Measurements from ENCODE around the gene INF2. TPM values are rescaled to one million over a fixed set of nuclear protein-coding genes. Genes with fewer than 3 reads are reported as not detected.

Gene INF2
- total and polyA plus RNA-seq, 9 of the 15 experiments (the other 6 are each of a cell fraction or from before 2014, with no cell fraction given), result 0.56 to 31.3 (median 7.8) TPM

DNA sequence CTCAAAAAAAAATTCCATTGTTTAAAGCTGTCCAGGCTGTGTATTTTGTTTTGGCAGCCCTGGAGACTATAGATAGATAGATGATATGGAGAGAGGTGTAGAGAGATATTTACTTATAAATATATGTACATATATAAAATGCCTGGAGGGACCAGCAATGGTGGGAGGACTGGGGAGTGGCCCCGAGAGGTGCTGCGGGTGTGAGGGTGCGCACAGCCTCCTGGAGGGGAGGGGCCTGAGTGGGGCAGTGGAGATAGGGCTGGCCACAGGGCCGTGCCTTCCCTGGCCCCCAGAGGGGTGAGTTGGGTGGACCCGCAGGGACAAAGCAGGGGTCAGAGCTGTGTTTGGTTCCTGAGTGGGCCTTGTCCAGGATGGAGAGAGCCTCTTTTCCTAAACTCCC is 41.1 kb downstream of the INF2 start:
- Histone ChIP-seq H3K79me2 (ENCODE audit: control insufficient read depth, insufficient read depth, low read length) (peaks cover 3% of the 10 kb centered on the region; the same call in 1 of the 3 replicates), H3K36me3 (ENCODE audit: control insufficient read depth, insufficient read depth, low read length) (no peaks in the 10 kb centered on the region), H3K9ac (ENCODE audit: insufficient read depth in 1 of 2, low read depth in 2 of 2, low read length in 2 of 2) (peak overlapping the region; percentile 79 to 83), H3K27me3 (ENCODE audit: control insufficient read depth in 2 of 2, insufficient read depth in 2 of 2, low read length in 2 of 2) (no peaks in the 10 kb centered on the region), H3K27ac (ENCODE audit: extremely low read depth, low read depth, low read length) (peak overlapping the region; percentile 85), H3K9me3 (replicated peaks; ENCODE audit: control insufficient read depth, insufficient read depth, low read depth, low read length) (no peaks in the 10 kb centered on the region), H3K9me1 (ENCODE audit: control insufficient read depth, insufficient read depth, low read length) (peaks cover 4% of the 10 kb centered on the region), H2AFZ (ENCODE audit: low read depth, low read length) (no peak overlapping the region), H3K4me3 (peak overlapping the region; percentile 40), H4K20me1 (replicated peaks; ENCODE audit: control insufficient read depth, insufficient read depth, low read length) (no peaks in the 10 kb centered on the region; the same call in 1 of the 2 replicates), H3K4me1 (replicated peaks in 1 of 2; ENCODE audit: control insufficient read depth in 2 of 2, insufficient read depth in 2 of 2, low read length in 2 of 2) (peaks cover 9 to 90% of the 10 kb centered on the region in 2 experiments), H3K4me2 (ENCODE audit: insufficient read depth, low read length) (peak overlapping the region; percentile 84)
- FAIRE-seq (no peak), DNase-seq (ENCODE audit: extremely low read depth in 1 of 4, low spot score in 3 of 4) (peak; percentile 66 to 74 (median 68)), ATAC-seq (peak; percentile 72)
- POLR2A ChIA-PET, result interaction anchor here (0.6 kb wide), 1 partner anchor 109 kb away, joined by 3 read pairs; no protein-coding TSS in a partner anchor
- BruUV-seq (replicated peaks), result no TSS peak
- CTCF ChIA-PET (ENCODE audit: low intra/inter-chr PET ratio), result no interaction called here
- intact Hi-C loops (cut with micrococcal nuclease) (no loop called here), in situ Hi-C loops (cut with MboI) (no loop called here)
- 0% methylated on average over 5 of the region's 5 CpGs for WGBS (ENCODE audit: insufficient coverage, low coverage, missing lambda C conversion rate)
- TF ChIP-seq ZNF121 (CRISPR knock-in tag; conservative IDR thresholded peaks at IDR 0.05) (0 out of 2 replicates have a peak, but pooled peaks have one; percentile 3), ZFP36 (IDR thresholded peaks at IDR 0.05; ENCODE audit: low read depth, low read length, partially characterized antibody) (peak; percentile 51), NRF1 (conservative IDR thresholded peaks at IDR 0.05 in 1 of 2, IDR thresholded peaks at IDR 0.05 in 1 of 2) (peak; percentile 60 to 64), ZNF354B (CRISPR knock-in tag; IDR thresholded peaks at IDR 0.05) (no peak), ZNF263 (CRISPR knock-in tag; IDR thresholded peaks at IDR 0.05; ENCODE audit: borderline replicate concordance) (peak; percentile 75; the same call in 1 of the 2 replicates), ZNF740 (CRISPR knock-in tag; IDR thresholded peaks at IDR 0.05) (0 out of 2 replicates have a peak, but pooled peaks have one; percentile 41), ZNF740 (tag; IDR thresholded peaks at IDR 0.05) (no peak)

Measured in K562 (cell line).